ENCODE data around the gene CD164L2. TPM values are rescaled to one million over a fixed set of nuclear protein-coding genes. Genes with fewer than 3 reads are reported as not detected.
A peak's percentile ranks its signal among the peaks of the same experiment; 100 is the strongest.
"Not testable (repeated sequence)": the region's sequence is repeated elsewhere in the genome, so short reads cannot be mapped to it uniquely, and the experiment has no call there.

The CD164L2 gene
- total and polyA plus RNA-seq, 2 experiments from 2014 or later: 2.0 to 2.8 TPM

DNA sequence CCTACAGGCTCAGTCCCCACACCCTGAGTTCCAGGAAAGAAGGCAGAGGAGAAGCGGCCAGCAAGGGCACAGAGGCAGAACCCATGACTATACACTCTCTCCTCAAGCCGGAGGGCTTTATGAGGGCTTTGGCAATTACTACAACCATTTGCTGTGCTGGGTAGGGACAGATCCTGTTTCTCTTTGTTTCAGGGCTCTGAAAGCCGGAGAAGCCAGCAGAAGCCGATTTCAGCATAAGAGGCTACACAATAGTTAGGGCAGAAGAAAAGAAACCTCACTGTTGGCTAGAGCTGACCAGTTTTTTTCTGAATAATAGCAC is 23.2 kb upstream of the CD164L2 start:
- TF ChIP-seq ZNF114 (CRISPR knock-in tag; IDR thresholded peaks at IDR 0.05) (no peak), EZH2phosphoT487 (IDR thresholded peaks at IDR 0.05; ENCODE audit: unreplicated experiment) (no peak), EZH2 (IDR thresholded peaks at IDR 0.05; ENCODE audit: low read depth, unreplicated experiment) (no peak), CREB1 (CRISPR knock-in tag; IDR thresholded peaks at IDR 0.05; ENCODE audit: low read depth) (no peak)
- TF ChIP-seq, protein P1, sequence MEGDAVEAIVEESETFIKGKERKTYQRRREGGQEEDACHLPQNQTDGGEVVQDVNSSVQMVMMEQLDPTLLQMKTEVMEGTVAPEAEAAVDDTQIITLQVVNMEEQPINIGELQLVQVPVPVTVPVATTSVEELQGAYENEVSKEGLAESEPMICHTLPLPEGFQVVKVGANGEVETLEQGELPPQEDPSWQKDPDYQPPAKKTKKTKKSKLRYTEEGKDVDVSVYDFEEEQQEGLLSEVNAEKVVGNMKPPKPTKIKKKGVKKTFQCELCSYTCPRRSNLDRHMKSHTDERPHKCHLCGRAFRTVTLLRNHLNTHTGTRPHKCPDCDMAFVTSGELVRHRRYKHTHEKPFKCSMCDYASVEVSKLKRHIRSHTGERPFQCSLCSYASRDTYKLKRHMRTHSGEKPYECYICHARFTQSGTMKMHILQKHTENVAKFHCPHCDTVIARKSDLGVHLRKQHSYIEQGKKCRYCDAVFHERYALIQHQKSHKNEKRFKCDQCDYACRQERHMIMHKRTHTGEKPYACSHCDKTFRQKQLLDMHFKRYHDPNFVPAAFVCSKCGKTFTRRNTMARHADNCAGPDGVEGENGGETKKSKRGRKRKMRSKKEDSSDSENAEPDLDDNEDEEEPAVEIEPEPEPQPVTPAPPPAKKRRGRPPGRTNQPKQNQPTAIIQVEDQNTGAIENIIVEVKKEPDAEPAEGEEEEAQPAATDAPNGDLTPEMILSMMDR (conservative IDR thresholded peaks at IDR 0.05; ENCODE audit: low read depth in 2 of 2): no peak
- no peak for ATAC-seq
- H3K4me1 Mint-ChIP-seq: peaks cover 51% of the 10 kb centered on the region

DNA sequence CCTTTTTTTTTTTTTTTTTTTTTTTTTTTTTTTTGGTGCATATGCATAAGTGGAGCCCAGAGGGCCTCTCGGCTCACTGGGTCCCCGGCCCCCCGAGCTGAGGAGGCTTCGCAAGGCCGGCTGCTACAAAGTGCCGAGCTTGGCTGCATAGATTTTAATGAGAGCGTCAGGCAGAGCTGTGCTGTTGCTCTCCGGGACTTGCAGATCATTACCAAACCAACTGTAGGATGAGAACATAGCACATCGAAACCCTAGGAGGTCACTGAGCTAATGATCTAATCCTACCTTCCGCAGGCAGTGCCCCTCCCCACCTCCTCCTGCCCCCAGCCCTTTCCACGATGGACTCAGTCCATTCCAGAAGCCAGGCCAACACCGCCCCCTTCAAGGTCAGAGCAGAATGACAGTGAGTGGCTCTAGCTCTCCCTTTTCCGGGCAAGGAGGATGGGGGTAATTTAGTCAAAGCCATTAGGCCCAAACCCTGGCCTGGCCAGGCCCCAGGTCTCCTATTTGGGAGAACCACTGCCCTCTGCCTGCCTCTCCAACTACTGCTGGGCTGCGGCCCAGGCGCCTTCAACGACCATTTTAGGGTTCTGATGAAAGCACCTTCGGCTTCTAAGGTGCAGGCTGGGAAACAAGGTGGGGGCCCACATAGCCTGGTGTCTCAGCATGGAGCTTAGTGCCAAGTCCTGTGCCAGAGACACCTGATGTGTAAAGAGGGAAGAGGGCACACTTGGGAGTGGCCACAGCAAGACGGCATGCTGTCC is 22.6 kb upstream of the CD164L2 start:
- not testable (repeated sequence) for H3K9me3 Mint-ChIP-seq; H3K79me2 ChIP-seq (replicated peaks; ENCODE audit: insufficient read depth); H3K36me3 ChIP-seq (ENCODE audit: insufficient read depth); H3K9me2 ChIP-seq (ENCODE audit: insufficient read depth); H2AFZ ChIP-seq; H4K20me1 ChIP-seq (replicated peaks; ENCODE audit: insufficient read depth); H3K4me3 ChIP-seq; H3K27me3 ChIP-seq (ENCODE audit: insufficient read depth); H3K27me3 Mint-ChIP-seq (ENCODE audit: insufficient read depth, low read depth, poor library complexity)
- ATAC-seq: peak; percentile 69
- Histone ChIP-seq H3K27ac (ENCODE audit: low read depth) (peak overlapping the region; percentile 88), H3K4me2 (peak overlapping the region; percentile 38; the same call in 1 of the 2 replicates), H3K4me1 (ENCODE audit: insufficient read depth) (peaks cover 35% of the 10 kb centered on the region), H3F3A (replicated peaks; ENCODE audit: low read depth) (peaks cover 20% of the 10 kb centered on the region)
- Mint-ChIP-seq H3K36me3 (ENCODE audit: low read depth) (peaks cover 37% of the 10 kb centered on the region), H3K27ac (peak overlapping the region; percentile 92), H3K4me1 (peaks cover 51% of the 10 kb centered on the region), H3K4me3 (peak overlapping the region; percentile 21; the same call in 1 of the 3 replicates)
- DNase-seq (ENCODE audit: low spot score): peak; percentile 70
- TF ChIP-seq, protein P1 (conservative IDR thresholded peaks at IDR 0.05; ENCODE audit: low read depth in 2 of 2): peak; percentile 20 to 51; a peak in 3 of 4 replicates

More for the DNA sequence above, 23.2 kb upstream of the CD164L2 start:
- Mint-ChIP-seq H3K4me3 (peak overlapping the region; percentile 9; the same call in 1 of the 3 replicates), H3K36me3 (ENCODE audit: low read depth) (peaks cover 43% of the 10 kb centered on the region), H3K9me3 (no peaks in the 10 kb centered on the region), H3K27ac (peak overlapping the region; percentile 92), H3K27me3 (ENCODE audit: insufficient read depth, low read depth, poor library complexity) (peaks cover 10% of the 10 kb centered on the region)
- H4K20me1 ChIP-seq (replicated peaks; ENCODE audit: insufficient read depth): no peaks in the 10 kb centered on the region
- DNase-seq (ENCODE audit: low spot score): no peak
- H3K27ac ChIP-seq (ENCODE audit: low read depth): peak overlapping the region; percentile 79; the same call in 1 of the 2 replicates
- peaks cover 35% of the 10 kb centered on the region for H3K4me1 ChIP-seq (ENCODE audit: insufficient read depth)
- no peak overlapping the region for H3K4me2 ChIP-seq
- no peaks in the 10 kb centered on the region for H3K9me2 ChIP-seq (ENCODE audit: insufficient read depth)
- no peaks in the 10 kb centered on the region for H3K27me3 ChIP-seq (ENCODE audit: insufficient read depth)
- H3K4me3 ChIP-seq: no peak overlapping the region
- no peaks in the 10 kb centered on the region for H3K79me2 ChIP-seq (replicated peaks; ENCODE audit: insufficient read depth)
- peaks cover 20% of the 10 kb centered on the region for H3F3A ChIP-seq (replicated peaks; ENCODE audit: low read depth)
- peaks cover 3% of the 10 kb centered on the region for H3K36me3 ChIP-seq (ENCODE audit: insufficient read depth)
- no peak overlapping the region for H2AFZ ChIP-seq

Data from GM23338 (cell line).